ENCODE results near the gene KANSL1L.

GRCh38 chr2:210009896-210010295 lies 161.3 kb downstream of the KANSL1L start:
- TF ChIP-seq EZH2 (optimal IDR thresholded peaks at IDR 0.05; ENCODE audit: low read depth, low read length) (no peak), EZH2phosphoT487 (IDR thresholded peaks at IDR 0.05; ENCODE audit: low read length) (no peak), CTCF (IDR thresholded peaks at IDR 0.05; ENCODE audit: low read length) (no peak)

Data from MM.1S (cell line).